Keratinocyte (primary cell): ENCODE data around the gene C7orf33. TPM values are rescaled to one million over a fixed set of nuclear protein-coding genes. Genes with fewer than 3 reads are reported as not detected.

Source experiments
- DNase-seq: peaks from one replicate; pipeline ENCODE4 v3.0.0-alpha.2; 2011; ENCODE audit warnings: low read depth, missing footprints, low spot score
- FAIRE-seq: peaks from 2 replicates; lab custom pipeline; 2011; peaks lifted over from hg19 to GRCh38; lab: Jason Lieb, UNC
- H2AFZ ChIP-seq: 2 replicates; pipeline ENCODE4 v1.6.0; 2012; ENCODE audit warnings: low read length, control low read depth, inconsistent platforms; ENCODE audit not compliant: control insufficient read depth
- H3K27ac ChIP-seq: 2 replicates; pipeline ENCODE4 v1.5.1; 2011; ENCODE audit warnings: low read length; ENCODE audit not compliant: control insufficient read depth, insufficient read depth
- H3K27me3 ChIP-seq: 3 replicates; pipeline ENCODE4 v1.6.0; 2011; ENCODE audit warnings: low read length; ENCODE audit not compliant: control insufficient read depth, insufficient read depth; ENCODE audit errors: extremely low read depth
- H3K36me3 ChIP-seq, 2 experiments: 2 replicates in 1 of 2; 3 replicates in 1 of 2; pipeline ENCODE4 v1.5.1; 2011; ENCODE audit warnings: low read length in 2 of 2, mild to moderate bottlenecking in 1 of 2; ENCODE audit not compliant: control insufficient read depth in 2 of 2, insufficient read depth in 2 of 2; ENCODE audit errors: extremely low read depth in 1 of 2
- H3K4me1 ChIP-seq: 3 replicates; pipeline ENCODE4 v1.5.1; 2011; ENCODE audit warnings: low read length; ENCODE audit not compliant: control insufficient read depth, insufficient read depth; ENCODE audit errors: extremely low read depth
- H3K4me2 ChIP-seq: 3 replicates; pipeline ENCODE4 v1.6.0; 2011; ENCODE audit warnings: low read depth, low read length; ENCODE audit not compliant: control insufficient read depth, insufficient read depth; ENCODE audit errors: extremely low read depth
- H3K4me3 ChIP-seq, 3 experiments: fragments of 200-600 bp in 1 of 3; sonication (generic) in 1 of 3; 2 replicates in 2 of 3; 3 replicates in 1 of 3; pipeline ENCODE4 v1.5.1; 2011 to 2016; ENCODE audit warnings: low read length in 3 of 3, mild to moderate bottlenecking in 3 of 3, control low read depth in 2 of 3, inconsistent platforms in 1 of 3, low read depth in 1 of 3, mixed read lengths in 1 of 3, mixed run types in 1 of 3, moderate library complexity in 1 of 3; ENCODE audit not compliant: control insufficient read depth in 2 of 3, insufficient read depth in 2 of 3; ENCODE audit errors: extremely low read depth in 1 of 3
- H3K79me2 ChIP-seq: 2 replicates; pipeline ENCODE4 v1.6.0; 2012; ENCODE audit warnings: low read length; ENCODE audit not compliant: control insufficient read depth, insufficient read depth
- H3K9ac ChIP-seq: 3 replicates; pipeline ENCODE4 v1.6.0; 2011; ENCODE audit warnings: low read length; ENCODE audit not compliant: control insufficient read depth, insufficient read depth; ENCODE audit errors: extremely low read depth
- H3K9me1 ChIP-seq: 3 replicates; pipeline ENCODE4 v1.6.0; 2011; ENCODE audit warnings: low read length; ENCODE audit not compliant: control insufficient read depth, insufficient read depth; ENCODE audit errors: extremely low read depth
- H3K9me3 ChIP-seq: 2 replicates; pipeline ENCODE4 v1.5.1; 2012; ENCODE audit warnings: low read depth, low read length; ENCODE audit not compliant: control insufficient read depth
- H4K20me1 ChIP-seq: 3 replicates; pipeline ENCODE4 v1.6.0; 2011; ENCODE audit warnings: low read length; ENCODE audit not compliant: control insufficient read depth, insufficient read depth; ENCODE audit errors: extremely low read depth
- EZH2 ChIP-seq: IDR thresholded peaks from one replicate; pipeline ENCODE4 v1.6.1; 2012; ENCODE audit warnings: inconsistent platforms, mild to moderate bottlenecking, low read length, moderate library complexity
- dilution Hi-C: fragments of 300-500 bp; cut with MboI; formaldehyde crosslinking; loops from one replicate; pipeline ENCODE4 v1.7.0; 2020; ENCODE audit warnings: low sequenced_read_pairs; ENCODE audit not compliant: extremely low pct_ligation_motif_present
- polyA plus RNA-seq, 5 experiments: library from polyadenylated mRNA; depleted of rRNA in 3 of 5; stranded (reverse) in 3 of 5; stranded (forward) in 1 of 5; unstranded in 1 of 5; fragments of >200 nt; gene quantifications; 1 replicate in 1 of 5; 2 replicates in 3 of 5; 3 replicates in 1 of 5; pipeline versions ENCODE4 v1.2.1 to v1.2.3, GENCODE V29; 2011 to 2012; ENCODE audit warnings: missing spikeins in 2 of 5, low read depth in 1 of 5, low replicate concordance in 1 of 5
- TF ChIP-seq, protein P1 (sequence below), 3 experiments: IDR thresholded peaks in 1 of 3; conservative IDR thresholded peaks in 1 of 3; optimal IDR thresholded peaks in 1 of 3; 2 replicates in 2 of 3; 3 replicates in 1 of 3; pipeline versions ENCODE3 to v1.5.1; 2011; ENCODE audit warnings: low read length in 3 of 3, mild to moderate bottlenecking in 3 of 3, moderate library complexity in 2 of 3, control low read depth in 1 of 3, inconsistent platforms in 1 of 3; ENCODE audit not compliant: insufficient read depth in 2 of 3; ENCODE audit errors: extremely low read depth in 1 of 3

The C7orf33 gene
- polyA plus RNA-seq, 1 donor (not counting 4 experiments of a cell fraction or from before 2014, with no cell fraction given): not detected

DNA sequence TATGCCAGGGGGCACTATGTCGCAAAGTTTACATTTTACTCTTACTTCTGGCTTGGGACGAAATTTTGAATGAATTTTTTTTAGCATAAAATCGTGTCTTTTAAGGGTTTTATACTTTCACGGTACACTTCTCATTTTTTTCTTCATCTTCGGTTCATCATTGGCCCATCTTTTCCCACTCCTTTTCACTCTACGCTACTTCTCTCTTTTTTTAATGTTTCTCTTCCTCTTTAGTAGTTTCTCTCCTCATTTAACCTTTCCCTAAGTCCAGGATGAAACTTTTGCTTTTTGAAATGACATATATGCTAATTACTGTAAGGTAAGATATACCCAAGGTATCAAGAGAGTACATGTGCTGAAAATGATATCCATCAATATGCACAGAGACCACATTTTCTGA, 39.5 kb downstream of the C7orf33 start:
- no peak overlapping the region for H2AFZ ChIP-seq
- no peak for DNase-seq
- H3K9ac ChIP-seq: no peak overlapping the region
- no peaks in the 10 kb centered on the region for H4K20me1 ChIP-seq
- H3K27ac ChIP-seq: no peak overlapping the region
- dilution Hi-C loops: no loop called here
- no peak overlapping the region for H3K4me3 ChIP-seq
- H3K36me3 ChIP-seq: no peaks in the 10 kb centered on the region
- no peaks in the 10 kb centered on the region for H3K4me1 ChIP-seq
- no peak overlapping the region for H3K4me2 ChIP-seq
- H3K9me1 ChIP-seq: no peaks in the 10 kb centered on the region
- H3K9me3 ChIP-seq: no peaks in the 10 kb centered on the region
- H3K27me3 ChIP-seq: no peaks in the 10 kb centered on the region
- H3K79me2 ChIP-seq: no peaks in the 10 kb centered on the region
- no peak for TF ChIP-seq EZH2
- TF ChIP-seq, protein P1, sequence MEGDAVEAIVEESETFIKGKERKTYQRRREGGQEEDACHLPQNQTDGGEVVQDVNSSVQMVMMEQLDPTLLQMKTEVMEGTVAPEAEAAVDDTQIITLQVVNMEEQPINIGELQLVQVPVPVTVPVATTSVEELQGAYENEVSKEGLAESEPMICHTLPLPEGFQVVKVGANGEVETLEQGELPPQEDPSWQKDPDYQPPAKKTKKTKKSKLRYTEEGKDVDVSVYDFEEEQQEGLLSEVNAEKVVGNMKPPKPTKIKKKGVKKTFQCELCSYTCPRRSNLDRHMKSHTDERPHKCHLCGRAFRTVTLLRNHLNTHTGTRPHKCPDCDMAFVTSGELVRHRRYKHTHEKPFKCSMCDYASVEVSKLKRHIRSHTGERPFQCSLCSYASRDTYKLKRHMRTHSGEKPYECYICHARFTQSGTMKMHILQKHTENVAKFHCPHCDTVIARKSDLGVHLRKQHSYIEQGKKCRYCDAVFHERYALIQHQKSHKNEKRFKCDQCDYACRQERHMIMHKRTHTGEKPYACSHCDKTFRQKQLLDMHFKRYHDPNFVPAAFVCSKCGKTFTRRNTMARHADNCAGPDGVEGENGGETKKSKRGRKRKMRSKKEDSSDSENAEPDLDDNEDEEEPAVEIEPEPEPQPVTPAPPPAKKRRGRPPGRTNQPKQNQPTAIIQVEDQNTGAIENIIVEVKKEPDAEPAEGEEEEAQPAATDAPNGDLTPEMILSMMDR (optimal IDR thresholded peaks at IDR 0.05 in 1 of 3, IDR thresholded peaks at IDR 0.05 in 1 of 3, conservative IDR thresholded peaks at IDR 0.05 in 1 of 3; ENCODE audit: extremely low read depth in 1 of 3, insufficient read depth in 2 of 3, low read length in 3 of 3): no peak
- no peak for FAIRE-seq

DNA sequence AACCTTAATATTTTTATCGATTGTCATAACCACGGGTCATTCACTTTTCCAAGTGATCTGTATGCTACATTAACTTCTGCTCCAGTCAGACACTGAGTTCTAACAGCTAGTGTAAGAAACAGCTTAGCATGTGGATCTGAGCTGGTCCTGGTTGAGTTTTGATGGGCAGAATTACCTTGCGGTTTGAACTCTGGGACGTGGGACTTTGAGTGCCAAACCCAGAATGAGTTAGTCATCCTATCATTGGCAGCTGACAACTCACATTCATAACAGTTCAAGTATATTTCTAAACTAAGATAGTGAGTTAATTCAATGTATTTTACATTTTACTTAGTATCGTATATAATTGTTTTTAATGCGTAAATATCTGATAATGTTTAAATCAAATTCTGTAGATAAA, 43.2 kb downstream of the C7orf33 start:
- no peak for TF ChIP-seq EZH2
- TF ChIP-seq, protein P1 (optimal IDR thresholded peaks at IDR 0.05 in 1 of 3, IDR thresholded peaks at IDR 0.05 in 1 of 3, conservative IDR thresholded peaks at IDR 0.05 in 1 of 3; ENCODE audit: extremely low read depth in 1 of 3, insufficient read depth in 2 of 3, low read length in 3 of 3): no peak

More for the DNA sequence above, 43.2 kb downstream of the C7orf33 start:
- Histone ChIP-seq H3K27ac (no peak overlapping the region), H3K36me3 (no peaks in the 10 kb centered on the region), H3K9me1 (no peaks in the 10 kb centered on the region), H2AFZ (no peak overlapping the region), H3K9ac (no peak overlapping the region), H3K79me2 (no peaks in the 10 kb centered on the region), H3K9me3 (no peaks in the 10 kb centered on the region), H3K27me3 (no peaks in the 10 kb centered on the region), H3K4me3 (no peak overlapping the region), H4K20me1 (no peaks in the 10 kb centered on the region), H3K4me2 (no peak overlapping the region), H3K4me1 (no peaks in the 10 kb centered on the region)
- DNase-seq (no peak), FAIRE-seq (no peak)
- dilution Hi-C loops: no loop called here
